Glomerular visceral epithelial cell (primary cell): ENCODE measurements around the gene SLC26A11.
A peak's percentile ranks its signal among the peaks of the same experiment; 100 is the strongest.
"Not testable (repeated sequence)": the region's sequence is repeated elsewhere in the genome, so short reads cannot be mapped to it uniquely, and the experiment has no call there.

Experiments
- DNase-seq: peaks from one replicate; pipeline ENCODE4 v3.0.0-alpha.2; 2016; ENCODE audit errors: extremely low spot score

The SLC26A11 gene

GRCh38 chr17:80260791-80261158 lies 40.5 kb downstream of the SLC26A11 start, which contains the start of gene RNF213:
RNF213 (plus strand) TSS chr17:80260852; CDS start chr17:80263682, 2,830 bp downstream.
- peak; percentile 52 for DNase-seq

GRCh38 chr17:80261159-80261894 lies 41.1 kb downstream of the SLC26A11 start:
- peak; percentile 54 for DNase-seq

GRCh38 chr17:80261895-80262279 lies 41.7 kb downstream of the SLC26A11 start:
- no peak for DNase-seq

- DNase-seq = no peak
These were observed 42.1 kb downstream of the SLC26A11 start for GRCh38 chr17:80262291-80262690.

- no peak for DNase-seq
These were observed 42.6 kb downstream of the SLC26A11 start for GRCh38 chr17:80262775-80263244.

- DNase-seq = peak; percentile 96
These were observed 43.3 kb downstream of the SLC26A11 start for GRCh38 chr17:80263253-80264204.

GRCh38 chr17:80264205-80265075 lies 44.2 kb downstream of the SLC26A11 start:
- no peak for DNase-seq

GRCh38 chr17:80265205-80266068 lies 45.2 kb downstream of the SLC26A11 start:
- no peak for DNase-seq

- no peak for DNase-seq
These were observed 47.2 kb downstream of the SLC26A11 start for GRCh38 chr17:80267391-80267790.

- DNase-seq = no peak
These were observed 48.2 kb downstream of the SLC26A11 start for GRCh38 chr17:80268427-80268826.

- no peak for DNase-seq
These were observed 49.2 kb downstream of the SLC26A11 start for GRCh38 chr17:80269405-80269807.

- DNase-seq = no peak
These were observed 49.9 kb downstream of the SLC26A11 start for GRCh38 chr17:80270104-80270503.

GRCh38 chr17:80270836-80271235 lies 50.6 kb downstream of the SLC26A11 start:
- no peak for DNase-seq

GRCh38 chr17:80272366-80272765 lies 52.1 kb downstream of the SLC26A11 start:
- no peak for DNase-seq

GRCh38 chr17:80274331-80274730 lies 54.1 kb downstream of the SLC26A11 start:
- no peak for DNase-seq

GRCh38 chr17:80274871-80275449 lies 54.7 kb downstream of the SLC26A11 start:
- DNase-seq = no peak

GRCh38 chr17:80275857-80276256 lies 55.6 kb downstream of the SLC26A11 start:
- DNase-seq = not testable (repeated sequence)

- no peak for DNase-seq
These were observed 57.8 kb downstream of the SLC26A11 start for GRCh38 chr17:80277751-80278671.

- no peak for DNase-seq
These were observed 59.7 kb downstream of the SLC26A11 start for GRCh38 chr17:80279895-80280294.
